Eye (tissue), 1 donor: ENCODE data around the gene EFCAB6.
A peak's percentile ranks its signal among the peaks of the same experiment; 100 is the strongest.

Source experiments
- DNase-seq: peaks from one replicate; pipeline ENCODE4 v3.0.0-alpha.2; 2015

EFCAB6 gene

GRCh38 chr22:43520632-43521039, 291.5 kb downstream of the EFCAB6 start:
- DNase-seq = no peak

- no peak for DNase-seq
Measured at GRCh38 chr22:43516996-43517635, 295.0 kb downstream of the EFCAB6 start.

GRCh38 chr22:43516386-43516785, 295.7 kb downstream of the EFCAB6 start:
- no peak for DNase-seq

- no peak for DNase-seq
Measured at GRCh38 chr22:43515902-43516301, 296.2 kb downstream of the EFCAB6 start.

GRCh38 chr22:43515411-43515810, 296.7 kb downstream of the EFCAB6 start:
- no peak for DNase-seq

- no peak for DNase-seq
Measured at GRCh38 chr22:43514476-43515157, 297.5 kb downstream of the EFCAB6 start.

- no peak for DNase-seq
Measured at GRCh38 chr22:43512279-43512678, 299.8 kb downstream of the EFCAB6 start.

GRCh38 chr22:43511276-43511910, 300.7 kb downstream of the EFCAB6 start:
- no peak for DNase-seq

GRCh38 chr22:43510281-43511070, 301.6 kb downstream of the EFCAB6 start:
- peak; percentile 38 for DNase-seq

GRCh38 chr22:43509337-43509736, 302.8 kb downstream of the EFCAB6 start:
- no peak for DNase-seq

- no peak for DNase-seq
Measured at GRCh38 chr22:43508489-43508888, 303.6 kb downstream of the EFCAB6 start.

GRCh38 chr22:43507235-43507634, 304.9 kb downstream of the EFCAB6 start:
- DNase-seq = no peak

- no peak for DNase-seq
Measured at GRCh38 chr22:43506487-43506886, 305.6 kb downstream of the EFCAB6 start.

GRCh38 chr22:43505896-43506295, 306.2 kb downstream of the EFCAB6 start:
- no peak for DNase-seq

- no peak for DNase-seq
Measured at GRCh38 chr22:43505423-43505822, 306.7 kb downstream of the EFCAB6 start.

- no peak for DNase-seq
Measured at GRCh38 chr22:43504666-43505261, 307.3 kb downstream of the EFCAB6 start.

- no peak for DNase-seq
Measured at GRCh38 chr22:43504068-43504467, 308.0 kb downstream of the EFCAB6 start.

GRCh38 chr22:43502306-43502874, 309.7 kb downstream of the EFCAB6 start:
- no peak for DNase-seq

- DNase-seq = peak; percentile 52
Measured at GRCh38 chr22:43501878-43502277, 310.2 kb downstream of the EFCAB6 start.

- DNase-seq = no peak
Measured at GRCh38 chr22:43500792-43501785, 311.0 kb downstream of the EFCAB6 start.

GRCh38 chr22:43498856-43499253, 313.2 kb downstream of the EFCAB6 start:
- no peak for DNase-seq
